HepG2 (cell line): ENCODE results near the gene MEMO1. TPM values are rescaled to one million over a fixed set of nuclear protein-coding genes. Genes with fewer than 3 reads are reported as not detected.

ENCODE experiments used
- ATF5 ChIP-seq: sonication (generic); formaldehyde crosslinking; IDR thresholded peaks from 2 replicates; pipeline ENCODE4 v1.4.0; 2020; ENCODE audit warnings: mild to moderate bottlenecking, low read depth, missing genetic modification reagents
- CEBPB ChIP-seq: IDR thresholded peaks from 2 replicates; pipeline ENCODE4 v1.6.1; 2011; ENCODE audit warnings: low read depth, low read length, improper control_type of control experiment, borderline replicate concordance
- CHD4 ChIP-seq: fragments of 200-600 bp; sonication (generic); IDR thresholded peaks from 2 replicates; pipeline ENCODE4 v1.7.0; 2017; ENCODE audit warnings: mild to moderate bottlenecking, low read length, borderline replicate concordance
- EEA1 ChIP-seq: sonication (generic); formaldehyde crosslinking; IDR thresholded peaks from 2 replicates; pipeline ENCODE4 v1.5.1; 2020; ENCODE audit warnings: mild to moderate bottlenecking, missing genetic modification reagents, borderline replicate concordance
- LCORL ChIP-seq, 2 experiments: fragments of 450-650 bp in 1 of 2; sonication (generic) in 1 of 2; formaldehyde crosslinking in 1 of 2; IDR thresholded peaks; 2 replicates each; pipeline versions ENCODE4 v1.5.0 to v1.6.1; 2017 to 2020; ENCODE audit warnings: antibody characterized with exemption in 1 of 2, missing genetic modification reagents in 1 of 2
- MYC ChIP-seq: sonication (generic); formaldehyde crosslinking; IDR thresholded peaks from 2 replicates; pipeline ENCODE4 v1.9.0; 2021; ENCODE audit warnings: missing genetic modification reagents, borderline replicate concordance
- NR2F6 ChIP-seq, 2 experiments: IDR thresholded peaks; 2 replicates each; pipeline ENCODE4 v1.6.1; 2016; ENCODE audit warnings: antibody characterized with exemption in 1 of 2, mild to moderate bottlenecking in 1 of 2
- ONECUT2 ChIP-seq: sonication (generic); formaldehyde crosslinking; IDR thresholded peaks from 2 replicates; pipeline ENCODE4 v1.4.0; 2020; ENCODE audit warnings: missing genetic modification reagents
- PLSCR1 ChIP-seq: sonication (generic); formaldehyde crosslinking; IDR thresholded peaks from 2 replicates; pipeline ENCODE4 v1.5.0; 2020; ENCODE audit warnings: missing genetic modification reagents, mild to moderate bottlenecking, borderline replicate concordance
- POGK ChIP-seq: sonication (generic); formaldehyde crosslinking; conservative IDR thresholded peaks from 2 replicates; pipeline ENCODE4 v1.8.0; 2022; ENCODE audit warnings: mild to moderate bottlenecking, moderate library complexity, missing genetic modification reagents
- POLR2AphosphoS5 ChIP-seq: IDR thresholded peaks from 2 replicates; pipeline ENCODE4 v1.6.1; 2012; ENCODE audit warnings: low read depth, low read length
- SIN3A ChIP-seq: IDR thresholded peaks from 2 replicates; pipeline ENCODE4 v1.6.1; 2011; ENCODE audit warnings: low read depth, mild to moderate bottlenecking, control low read depth, low read length, borderline replicate concordance
- SRF ChIP-seq: IDR thresholded peaks from 2 replicates; pipeline ENCODE4 v1.6.1; 2011; ENCODE audit warnings: mild to moderate bottlenecking, low read depth, low read length, moderate library complexity
- TP53 ChIP-seq: sonication (generic); formaldehyde crosslinking; conservative IDR thresholded peaks from 2 replicates; pipeline ENCODE4 v1.4.0; 2020; ENCODE audit warnings: missing genetic modification reagents
- YEATS2 ChIP-seq: sonication (generic); formaldehyde crosslinking; IDR thresholded peaks from 2 replicates; pipeline ENCODE4 v1.4.0; 2020; ENCODE audit warnings: missing genetic modification reagents, borderline replicate concordance
- ZBTB46 ChIP-seq: sonication (generic); formaldehyde crosslinking; IDR thresholded peaks from 2 replicates; pipeline ENCODE4 v1.4.0; 2020; ENCODE audit warnings: mild to moderate bottlenecking, missing genetic modification reagents, borderline replicate concordance
- ZNF230 ChIP-seq: sonication (generic); formaldehyde crosslinking; IDR thresholded peaks from 2 replicates; pipeline ENCODE4 v1.4.0; 2020; ENCODE audit warnings: mild to moderate bottlenecking, missing genetic modification reagents
- ZNF280D ChIP-seq: sonication (generic); formaldehyde crosslinking; IDR thresholded peaks from 2 replicates; pipeline ENCODE4 v1.5.1; 2020; ENCODE audit warnings: mild to moderate bottlenecking, missing genetic modification reagents
- ZNF33B ChIP-seq: sonication (generic); formaldehyde crosslinking; IDR thresholded peaks from 2 replicates; pipeline ENCODE4 v1.5.1; 2020; ENCODE audit warnings: mild to moderate bottlenecking, missing genetic modification reagents
- ZNF430 ChIP-seq: sonication (generic); formaldehyde crosslinking; IDR thresholded peaks from 2 replicates; pipeline ENCODE4 v1.9.0; 2021; ENCODE audit warnings: mild to moderate bottlenecking, missing genetic modification reagents
- ZNF772 ChIP-seq: sonication (generic); formaldehyde crosslinking; IDR thresholded peaks from 2 replicates; pipeline ENCODE4 v1.5.0; 2020; ENCODE audit warnings: mild to moderate bottlenecking, missing genetic modification reagents
- ZNF782 ChIP-seq: sonication (generic); formaldehyde crosslinking; IDR thresholded peaks from 2 replicates; pipeline ENCODE4 v1.4.0; 2020; ENCODE audit warnings: missing genetic modification reagents, mild to moderate bottlenecking, borderline replicate concordance
- ZSCAN30 ChIP-seq: sonication (generic); formaldehyde crosslinking; IDR thresholded peaks from 2 replicates; pipeline ENCODE4 v1.5.0; 2020; ENCODE audit warnings: mild to moderate bottlenecking, missing genetic modification reagents
- polyA plus RNA-seq, 8 experiments: library from polyadenylated mRNA; depleted of rRNA in 3 of 8; stranded (reverse) in 7 of 8; unstranded in 1 of 8; fragments of >200 nt; fragmentation: Illumina TruSeq in 4 of 8; extraction: Trizol in 4 of 8; gene quantifications; 2 replicates each; pipeline versions ENCODE4 v1.2.1 to v1.2.3, GENCODE V29; 2011 to 2016; ENCODE audit warnings: low read depth in 4 of 8, missing spikeins in 1 of 8, mixed read lengths in 1 of 8; ENCODE audit not compliant: insufficient read depth in 1 of 8
- total RNA-seq, 5 experiments: library from RNA; depleted of rRNA; stranded (reverse); fragments of >200 nt; fragmentation: Illumina TruSeq; extraction: Trizol; gene quantifications; 2 replicates each; pipeline ENCODE4 v1.2.3, GENCODE V29; 2016; ENCODE audit warnings: low read depth in 1 of 5

MEMO1 gene
- total and polyA plus RNA-seq, 2 of the 13 experiments (the other 11 are each of a cell fraction or from before 2014, with no cell fraction given), result 69.8 to 81.6 TPM

GRCh38 chr2:31986906-31987305, 23.9 kb downstream of the MEMO1 start (continued):
- TF ChIP-seq SIN3A (no peak), ZNF280D (CRISPR knock-in tag) (0 out of 2 replicates have a peak, but pooled peaks have one; percentile 21), ZNF230 (CRISPR knock-in tag) (no peak), YEATS2 (no peak), POLR2AphosphoS5 (no peak), ZNF33B (CRISPR knock-in tag) (no peak), CHD4 (no peak), LCORL (IDR thresholded peaks at IDR 0.05) (no peak), LCORL (CRISPR knock-in tag; IDR thresholded peaks at IDR 0.05) (peak; percentile 44; the same call in 1 of the 2 replicates), ZNF772 (CRISPR knock-in tag) (no peak), PLSCR1 (no peak), MYC (CRISPR knock-in tag) (no peak), NR2F6 (IDR thresholded peaks at IDR 0.05) (0 out of 2 replicates have a peak, but pooled peaks have one; percentile 29), NR2F6 (CRISPR knock-in tag; IDR thresholded peaks at IDR 0.05) (0 out of 2 replicates have a peak, but pooled peaks have one; percentile 18), POGK (CRISPR knock-in tag) (no peak), EEA1 (CRISPR knock-in tag) (no peak), ZNF782 (CRISPR knock-in tag) (no peak), CEBPB (peak; percentile 73; the same call in 1 of the 2 replicates), ZBTB46 (no peak), ZSCAN30 (CRISPR knock-in tag) (no peak), ZNF430 (CRISPR knock-in tag) (no peak), SRF (no peak), TP53 (no peak), ONECUT2 (CRISPR knock-in tag) (no peak), ATF5 (no peak)
